IPS-NIHi7 (cell line): ENCODE data around the gene ARSH.
A peak's percentile ranks its signal among the peaks of the same experiment; 100 is the strongest.
"Not testable (repeated sequence)": the region's sequence is repeated elsewhere in the genome, so short reads cannot be mapped to it uniquely, and the experiment has no call there.

Experiments used
- DNase-seq: peaks from one replicate; pipeline ENCODE4 v3.0.0; 2012; ENCODE audit warnings: mixed read lengths; ENCODE audit errors: extremely low spot score

The ARSH gene

GRCh38 chrX:3006495-3006894 is at the start of gene ARSH:
ARSH (plus strand) TSS chrX:3006546; CDS start chrX:3006613, 67 bp downstream.
- DNase-seq = no peak

- DNase-seq = no peak
Observed at GRCh38 chrX:2958199-2958598, 48.1 kb upstream of the ARSH start.

DNA sequence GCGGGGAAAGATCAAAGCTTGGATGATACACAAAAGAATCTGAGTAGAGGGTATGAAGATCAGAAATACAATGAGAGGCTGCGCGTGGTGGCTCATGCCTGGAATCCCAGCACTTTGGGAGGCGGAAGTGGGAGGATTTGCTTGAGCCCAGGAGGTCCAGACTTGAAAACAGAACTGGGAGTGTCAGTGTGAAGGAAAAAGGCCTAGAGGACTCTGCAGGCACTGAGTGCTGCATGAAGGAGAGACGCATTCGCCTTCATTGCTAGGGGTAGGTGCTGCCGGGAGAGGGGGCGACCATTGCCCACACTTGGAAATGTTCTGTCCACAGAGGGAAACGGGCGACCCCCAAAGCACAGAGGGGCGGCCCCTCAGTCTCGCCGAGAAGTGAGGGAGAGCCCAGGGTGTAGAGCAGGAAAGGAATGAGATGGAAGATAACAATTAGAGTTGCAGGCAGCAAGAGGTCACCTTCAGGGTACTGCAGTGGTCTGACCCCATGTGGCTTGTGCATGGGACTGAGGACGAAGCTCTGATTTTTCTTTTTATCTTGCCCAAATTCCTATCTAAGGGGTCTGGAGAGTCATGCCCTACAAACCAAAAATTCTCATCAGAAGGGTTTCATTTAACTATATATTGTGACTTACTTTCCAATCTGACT is 45.4 kb upstream of the ARSH start:
- peak; percentile 29 for DNase-seq

GRCh38 chrX:2962381-2962780 is 44.0 kb upstream of the ARSH start:
- peak; percentile 35 for DNase-seq

DNA sequence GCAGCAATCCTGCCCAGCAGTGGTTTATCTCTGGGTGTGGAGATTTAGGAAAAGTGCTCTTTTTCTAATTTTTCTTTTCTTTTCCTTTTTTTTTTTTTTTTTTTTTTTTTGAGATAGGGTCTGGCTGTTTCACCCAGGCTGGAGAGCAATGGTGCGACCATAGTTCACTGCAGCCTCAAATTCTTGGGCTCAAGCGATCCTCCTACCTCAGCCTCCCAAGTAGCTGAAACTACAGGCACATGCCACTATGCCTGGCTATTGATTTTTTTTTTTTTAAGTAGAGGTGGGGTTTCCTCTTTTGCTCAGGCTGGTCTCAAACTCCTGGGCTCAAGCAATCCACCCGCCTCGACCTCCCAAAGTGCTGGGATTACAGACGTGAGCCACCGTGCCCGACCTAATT is 42.9 kb upstream of the ARSH start:
- DNase-seq = not testable (repeated sequence)

DNA sequence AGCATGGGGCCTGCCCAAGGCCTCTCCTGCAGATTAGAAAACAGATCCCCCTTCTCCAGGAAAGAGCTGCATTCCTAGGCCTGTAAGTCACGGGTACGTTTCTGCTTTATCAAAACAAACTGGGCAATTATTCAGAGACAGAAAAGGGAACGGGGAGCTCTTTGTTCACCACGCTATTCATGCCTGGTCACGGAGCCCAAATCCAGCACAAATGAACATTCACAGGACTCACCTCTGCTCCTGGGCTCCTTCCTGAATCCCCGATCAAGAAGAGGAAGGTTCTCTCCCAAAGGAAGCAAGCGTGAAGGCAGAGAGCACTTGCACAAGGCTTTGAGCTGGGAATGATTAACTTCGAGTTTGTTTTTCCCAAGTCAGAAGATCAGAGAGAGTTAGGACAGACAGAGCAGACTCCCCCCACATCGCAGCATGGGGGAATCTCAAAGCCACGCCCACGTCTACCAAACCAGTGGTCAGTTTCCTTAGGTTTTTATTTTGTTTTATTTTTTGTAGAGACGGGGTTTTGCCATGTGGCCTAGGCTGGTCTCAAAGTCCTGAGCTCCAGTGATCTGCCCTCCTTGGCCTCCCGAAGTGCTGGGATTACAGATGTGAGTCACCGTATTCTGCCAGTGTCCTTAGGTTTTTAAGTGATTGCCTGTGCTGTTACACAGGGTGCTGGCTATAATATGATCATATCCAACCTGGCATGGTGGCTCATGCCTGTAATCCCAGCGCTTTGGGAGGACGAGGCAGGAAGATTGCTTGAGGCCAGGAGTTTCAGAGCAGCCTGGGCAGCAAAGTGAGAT is 42.2 kb upstream of the ARSH start:
- not testable (repeated sequence) for DNase-seq

DNA sequence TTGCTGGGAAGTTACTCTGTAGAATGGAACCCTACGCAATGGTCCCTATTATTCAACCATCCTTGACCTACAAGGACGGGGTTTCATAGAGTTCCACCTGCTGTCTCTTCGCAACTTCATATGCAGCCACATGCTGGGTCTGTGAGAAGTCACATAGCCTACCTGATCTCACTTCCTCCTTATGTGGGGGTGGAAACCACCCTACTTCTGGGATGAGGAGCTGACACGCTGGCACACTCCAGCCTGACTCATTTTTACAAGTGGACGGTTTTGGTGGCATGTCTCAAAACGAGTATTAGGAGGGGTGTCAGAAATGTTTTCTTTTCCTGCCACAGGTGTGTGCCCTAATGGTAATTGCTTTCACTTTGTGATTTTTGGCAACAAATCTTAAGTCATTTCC is 40.4 kb upstream of the ARSH start:
- DNase-seq = no peak

GRCh38 chrX:2967012-2967411 is 39.3 kb upstream of the ARSH start:
- no peak for DNase-seq

- DNase-seq = no peak
Observed at GRCh38 chrX:2967584-2967983, 38.8 kb upstream of the ARSH start.

- no peak for DNase-seq
Observed at GRCh38 chrX:2967998-2968909, 38.1 kb upstream of the ARSH start.

- no peak for DNase-seq
Observed at GRCh38 chrX:2969021-2969420, 37.3 kb upstream of the ARSH start.

DNA sequence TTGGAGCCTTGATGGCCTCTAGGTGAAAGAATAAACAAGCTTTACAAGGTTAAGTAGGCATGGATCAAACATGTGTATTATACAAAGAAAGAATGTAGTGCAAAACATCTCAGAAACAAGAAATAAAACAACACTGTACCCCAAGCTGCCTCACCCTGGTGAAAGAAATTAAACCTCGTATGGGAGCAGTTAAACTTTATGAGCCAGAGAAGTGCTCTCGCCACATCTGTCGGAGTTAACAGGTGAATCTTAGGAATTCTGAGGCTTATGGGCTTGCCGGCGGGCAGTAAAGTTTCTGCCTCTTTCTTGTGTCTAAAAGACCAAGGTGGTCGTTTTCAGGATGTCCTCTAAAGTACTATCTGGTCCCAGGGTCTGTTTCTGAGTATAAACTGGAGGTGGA is 34.0 kb upstream of the ARSH start:
- DNase-seq = no peak

DNA sequence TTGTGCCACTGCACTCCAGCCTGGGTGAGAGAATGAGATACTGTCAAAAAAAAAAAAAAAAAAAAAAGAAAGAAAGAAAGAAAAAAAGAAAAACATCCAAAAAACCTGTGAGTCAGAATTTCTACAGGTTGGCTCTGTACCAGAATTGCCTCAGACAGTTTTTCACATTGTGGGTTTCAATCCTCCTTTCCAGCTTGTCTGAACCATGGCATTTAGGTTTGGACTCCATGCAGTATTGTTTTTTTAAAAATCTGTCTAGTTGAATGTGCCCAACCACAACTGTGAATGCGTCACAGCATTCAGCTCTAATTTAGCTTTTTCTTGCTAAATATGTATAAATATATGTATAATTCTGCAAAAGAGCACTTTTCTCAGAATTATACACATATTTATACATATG is 31.4 kb upstream of the ARSH start:
- no peak for DNase-seq

DNA sequence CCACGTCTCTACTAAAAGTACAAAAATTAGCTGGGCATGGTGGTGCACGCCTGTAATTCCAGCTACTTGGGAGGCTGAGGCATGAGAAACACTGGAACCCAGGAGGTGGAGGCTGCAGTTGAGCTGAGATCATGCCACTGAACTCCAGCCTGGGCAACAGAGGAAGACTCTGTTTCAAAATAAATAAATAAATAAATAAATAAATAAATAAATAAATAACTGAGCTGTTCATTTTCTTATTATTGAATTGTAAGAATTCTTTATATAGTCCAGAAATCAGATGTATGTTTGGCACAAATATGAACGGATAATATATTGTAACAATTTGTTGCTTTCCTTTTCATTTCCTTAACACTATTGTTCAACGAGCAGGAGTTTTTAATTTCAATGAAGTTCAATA is 27.7 kb upstream of the ARSH start:
- DNase-seq = not testable (repeated sequence)

DNA sequence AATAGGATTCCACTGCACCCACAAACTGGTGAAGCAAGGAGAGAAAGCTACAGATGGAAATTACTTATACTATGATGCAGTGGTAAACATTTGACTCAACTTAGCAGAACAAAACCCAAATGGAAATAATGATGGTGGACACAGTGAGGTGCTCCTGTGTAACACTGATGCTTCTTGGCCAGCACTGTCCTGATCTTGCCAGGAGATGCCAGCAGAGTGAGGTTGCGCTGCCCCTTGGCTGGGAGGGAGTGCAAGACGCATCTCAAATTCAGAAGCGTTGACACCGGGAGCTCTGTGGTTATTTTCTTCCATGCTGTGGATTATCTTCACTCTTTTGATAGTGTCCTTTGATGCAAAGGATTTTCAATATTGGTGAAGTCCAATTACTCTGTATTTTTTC is 22.0 kb upstream of the ARSH start:
- no peak for DNase-seq

GRCh38 chrX:2989565-2989964 is 16.8 kb upstream of the ARSH start:
- DNase-seq = no peak

DNA sequence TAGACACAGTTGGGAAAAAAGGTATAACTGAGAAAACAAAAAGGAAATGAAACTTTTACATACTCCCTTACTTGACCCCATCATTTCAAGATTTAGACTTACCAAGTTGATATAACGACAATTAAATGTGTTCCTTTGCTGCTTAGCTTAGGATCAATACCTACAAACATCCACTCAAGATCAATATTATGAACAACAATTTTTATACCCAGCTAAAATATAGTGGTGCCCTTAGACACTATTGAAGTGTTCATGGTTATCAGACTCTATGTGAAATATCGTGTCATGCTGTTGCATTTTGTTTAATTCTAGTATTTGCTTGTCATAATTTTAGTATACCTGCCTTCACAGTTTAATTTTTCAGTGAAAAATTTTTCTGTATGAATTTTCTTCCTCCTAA is 4.2 kb downstream of the ARSH start:
- DNase-seq = no peak

DNA sequence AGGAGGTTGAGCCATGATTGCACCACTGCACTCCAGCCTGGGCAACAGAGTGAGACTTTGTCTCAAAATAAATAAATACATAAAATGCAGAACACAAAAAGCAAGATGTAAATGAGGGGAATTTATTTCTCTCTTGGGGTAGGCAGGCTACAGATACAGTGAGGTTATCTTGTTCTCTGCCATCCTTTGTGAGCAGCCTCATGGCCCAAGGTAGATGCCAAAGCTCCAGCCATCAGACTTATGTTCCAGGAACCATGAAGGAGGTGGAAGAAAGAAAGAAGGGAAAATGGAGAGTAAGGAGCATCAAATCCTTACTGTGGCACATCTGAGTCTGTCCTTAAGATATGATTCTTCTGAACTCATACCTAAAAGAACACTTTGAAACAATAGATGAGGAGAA is 11.1 kb downstream of the ARSH start:
- no peak for DNase-seq

- DNase-seq = no peak
Observed at GRCh38 chrX:3024176-3024575, 17.8 kb downstream of the ARSH start.

DNA sequence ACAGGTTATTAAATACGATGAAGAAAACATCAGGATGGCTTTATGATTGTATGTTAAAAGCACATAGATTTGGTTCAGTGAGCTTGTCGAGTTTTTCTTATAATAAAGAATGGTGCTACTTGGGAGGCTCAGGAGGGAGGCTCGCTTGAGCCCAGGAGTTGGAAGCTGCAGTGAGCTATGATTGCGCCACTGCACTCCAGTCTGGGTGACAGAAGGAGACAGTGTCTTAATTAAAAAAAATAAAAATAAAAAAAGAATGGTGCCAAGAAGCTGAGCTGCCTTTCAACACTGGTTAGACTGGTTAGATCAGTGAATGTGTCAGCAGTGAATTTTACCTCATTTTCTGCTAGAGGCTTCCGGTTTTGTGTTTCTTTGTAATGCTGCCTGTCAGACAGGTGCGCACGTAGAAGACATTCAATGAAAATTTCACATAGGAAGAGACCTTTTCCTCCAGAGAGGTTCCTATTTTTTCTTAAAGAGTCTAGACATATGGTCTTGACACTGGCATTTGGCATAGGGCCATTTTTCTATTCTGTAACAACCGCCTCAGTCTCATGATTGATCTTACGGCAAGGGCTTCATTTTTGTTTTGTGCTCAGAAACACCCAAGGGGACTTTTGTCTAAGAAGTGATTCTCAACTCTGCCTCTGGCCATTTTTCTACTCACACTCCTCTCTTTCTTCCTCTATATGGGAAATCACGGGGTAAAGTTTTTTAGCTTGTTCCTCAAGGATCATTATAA is 19.9 kb downstream of the ARSH start:
- no peak for DNase-seq

DNA sequence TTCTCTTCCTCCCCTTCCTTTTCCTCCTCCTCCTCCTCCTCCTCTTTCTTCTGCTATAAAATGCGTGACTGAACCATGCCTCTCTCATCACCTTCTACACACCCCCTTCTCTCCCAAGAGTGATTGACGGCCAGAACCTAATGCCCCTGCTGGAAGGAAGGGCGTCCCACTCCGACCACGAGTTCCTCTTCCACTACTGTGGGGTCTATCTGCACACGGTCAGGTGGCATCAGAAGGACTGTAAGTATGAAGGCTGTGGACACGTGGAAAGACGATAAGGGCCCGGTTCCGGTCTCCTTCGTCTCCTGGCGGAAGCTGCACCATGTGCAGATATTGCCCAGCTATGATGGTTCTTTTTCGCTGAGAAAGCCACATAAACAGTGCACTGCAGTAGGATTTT is 22.8 kb downstream of the ARSH start:
- no peak for DNase-seq

GRCh38 chrX:3037218-3037617 is 30.9 kb downstream of the ARSH start:
- DNase-seq = no peak
